PC-3 (cell line): ENCODE data around the gene SSBP2.

Experiments used
- CTCF ChIP-seq: fragments of 300-600 bp; sonication (generic); conservative IDR thresholded peaks from 2 replicates; pipeline ENCODE4 v1.5.1; 2017; ENCODE audit warnings: antibody characterized with exemption, low read depth, mild to moderate bottlenecking, low read length
- EZH2 ChIP-seq: fragments of 300-600 bp; sonication (generic); IDR thresholded peaks from one replicate; pipeline ENCODE4 v1.6.1; 2017; ENCODE audit warnings: antibody characterized with exemption, mild to moderate bottlenecking, low read length; ENCODE audit not compliant: unreplicated experiment
- EZH2phosphoT487 ChIP-seq: fragments of 300-600 bp; sonication (generic); IDR thresholded peaks from 2 replicates; pipeline ENCODE4 v1.6.1; 2018; ENCODE audit warnings: mild to moderate bottlenecking, antibody characterized with exemption, low read length, borderline replicate concordance

DNA sequence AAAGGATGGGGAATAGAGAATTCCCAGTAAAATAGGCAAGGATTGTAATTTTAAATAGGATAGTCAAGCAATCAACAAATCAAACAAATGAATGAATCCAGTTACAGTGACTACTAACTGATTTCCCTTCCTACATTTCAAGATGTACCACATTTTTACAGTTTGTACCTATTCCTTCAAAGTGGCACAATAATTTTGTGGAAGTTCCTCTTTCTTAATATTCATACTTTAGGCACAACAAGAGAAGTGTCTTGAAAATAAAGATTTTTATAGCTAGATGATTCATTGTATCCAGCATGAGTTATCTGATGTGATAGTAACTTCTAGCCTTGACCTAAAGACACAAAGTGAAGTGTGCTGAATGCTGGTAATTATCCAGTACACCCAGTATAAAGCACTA lies 234.8 kb downstream of the SSBP2 start:
- TF ChIP-seq EZH2phosphoT487: no peak
- no peak for TF ChIP-seq CTCF
- no peak for TF ChIP-seq EZH2
